IPS DF 6.9 (cell line): Measurements from ENCODE around the gene SC5D.

Experiments used
- DNase-seq: peaks from one replicate; pipeline ENCODE4 v3.0.0-alpha.2; 2013; ENCODE audit warnings: low read depth, low spot score
- H3K27ac ChIP-seq: one replicate; pipeline ENCODE4 v1.5.1; 2013; ENCODE audit warnings: low read length, control low read depth
- H3K27me3 ChIP-seq: 2 replicates; pipeline ENCODE4 v1.6.1; 2013; ENCODE audit warnings: mild to moderate bottlenecking, low read length; ENCODE audit not compliant: control insufficient read depth, insufficient read depth
- H3K36me3 ChIP-seq: 2 replicates; pipeline ENCODE4 v1.6.1; 2013; ENCODE audit warnings: low read length; ENCODE audit not compliant: control insufficient read depth, insufficient read depth
- H3K4me1 ChIP-seq: 2 replicates; pipeline ENCODE4 v1.6.1; 2013; ENCODE audit warnings: low read length; ENCODE audit not compliant: control insufficient read depth, insufficient read depth
- H3K4me3 ChIP-seq: 2 replicates; pipeline ENCODE4 v1.5.1; 2013; ENCODE audit warnings: mild to moderate bottlenecking, low read length
- H3K9me3 ChIP-seq: 2 replicates; pipeline ENCODE4 v1.6.1; 2013; ENCODE audit warnings: low read length, inconsistent platforms; ENCODE audit not compliant: control insufficient read depth, insufficient read depth
- WGBS: extraction: QIAGEN DNeasy Blood & Tissue Kit; methylation state at CpG from one replicate; pipeline ENCODE4 v1.1.7; 2013; ENCODE audit warnings: mixed read lengths, missing lambda C conversion rate; ENCODE audit not compliant: insufficient read length, insufficient coverage; 5-methylcytosine and 5-hydroxymethylcytosine counted together

The SC5D gene

GRCh38 chr11:121291896-121292494 is 576 bp upstream of the SC5D start:
- H3K9me3 ChIP-seq = no peaks in the 10 kb centered on the region
- 0 out of 2 replicates have a peak, but pooled peaks cover 3% of the 10 kb centered on the region for H3K4me1 ChIP-seq
- no CpG with 5 or more reads among the region's 19 CpGs for WGBS
- H3K4me3 ChIP-seq = peak overlapping the region; percentile 75; the same call in 1 of the 2 replicates
- H3K27me3 ChIP-seq = no peaks in the 10 kb centered on the region
- H3K36me3 ChIP-seq = no peaks in the 10 kb centered on the region
- no peak for DNase-seq
- no peak overlapping the region for H3K27ac ChIP-seq

- Histone ChIP-seq H3K4me3 (peak overlapping the region; percentile 75), H3K27me3 (no peaks in the 10 kb centered on the region), H3K36me3 (no peaks in the 10 kb centered on the region), H3K9me3 (no peaks in the 10 kb centered on the region), H3K4me1 (0 out of 2 replicates have a peak, but pooled peaks cover 5% of the 10 kb centered on the region), H3K27ac (no peak overlapping the region)
- no peak for DNase-seq
- WGBS = no CpG with 5 or more reads among the region's 5 CpGs
These were observed 670 bp downstream of the SC5D start for GRCh38 chr11:121293288-121293594.

DNA sequence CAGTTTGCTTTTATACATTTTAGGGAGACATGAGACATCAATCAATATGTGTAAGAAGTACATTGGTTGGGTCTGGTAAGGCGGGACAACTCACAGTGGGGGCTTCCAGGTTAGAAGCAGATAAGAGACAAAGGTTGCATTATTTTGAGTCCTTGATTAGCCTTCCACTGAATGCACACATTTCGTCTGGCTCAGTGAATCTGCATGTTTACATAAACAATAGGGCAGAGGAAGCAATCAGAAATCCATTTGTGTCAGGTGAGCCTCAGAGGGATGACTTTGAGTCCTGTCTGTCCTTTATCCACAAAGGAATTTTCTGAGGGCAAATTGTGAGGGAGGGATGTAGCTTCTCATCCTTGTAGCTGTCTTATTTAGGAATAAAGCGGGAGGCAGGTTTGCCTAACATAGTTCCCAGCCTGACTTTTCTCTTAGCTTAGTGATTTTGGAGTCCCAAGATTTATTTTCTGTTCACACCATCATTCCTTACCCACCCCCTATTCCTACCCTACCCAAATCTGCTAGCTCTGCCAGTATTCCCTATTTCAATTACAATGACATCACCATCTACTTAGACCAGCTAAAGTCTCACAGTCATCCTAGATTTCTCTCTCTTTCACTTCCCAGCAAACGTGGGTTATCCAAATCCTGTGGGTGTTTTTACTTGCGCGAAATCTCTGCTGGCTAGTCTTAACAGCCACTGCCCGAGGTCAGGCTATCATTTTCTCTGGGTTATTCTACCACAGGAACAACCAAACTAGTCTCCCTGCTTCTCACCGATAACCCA is 2.9 kb downstream of the SC5D start:
- DNase-seq = no peak
- no peak overlapping the region for H3K4me3 ChIP-seq
- peaks cover 7% of the 10 kb centered on the region; the same call in 1 of the 2 replicates for H3K4me1 ChIP-seq
- H3K36me3 ChIP-seq = no peaks in the 10 kb centered on the region
- no peak overlapping the region for H3K27ac ChIP-seq
- H3K27me3 ChIP-seq = no peaks in the 10 kb centered on the region
- H3K9me3 ChIP-seq = no peaks in the 10 kb centered on the region
- WGBS = no CpG with 5 or more reads among the region's 8 CpGs

DNA sequence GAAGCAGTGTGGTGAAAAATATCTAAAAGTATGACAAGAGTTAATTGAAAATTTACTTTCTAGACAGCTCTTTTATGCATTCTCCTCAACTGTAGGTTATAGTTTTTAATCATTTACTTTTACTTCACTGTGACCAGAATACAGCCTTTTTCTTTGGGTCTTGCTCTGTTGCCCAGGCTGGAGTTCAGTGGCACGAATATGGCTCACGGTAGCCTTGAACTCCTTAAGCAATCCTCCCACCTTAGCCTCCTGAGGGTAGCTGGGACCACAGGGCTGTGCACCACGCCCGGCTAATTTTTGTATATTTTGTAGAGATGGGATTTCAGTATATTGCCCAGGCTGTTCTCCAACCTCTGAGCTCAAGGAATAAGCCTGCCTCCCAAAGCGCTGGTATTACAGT is 5.3 kb downstream of the SC5D start:
- WGBS = no CpG with 5 or more reads among the region's 5 CpGs
- Histone ChIP-seq H3K27me3 (no peaks in the 10 kb centered on the region), H3K9me3 (no peaks in the 10 kb centered on the region), H3K4me1 (peaks cover 7% of the 10 kb centered on the region; the same call in 1 of the 2 replicates), H3K4me3 (no peak overlapping the region), H3K27ac (no peak overlapping the region), H3K36me3 (no peaks in the 10 kb centered on the region)
- no peak for DNase-seq

- Histone ChIP-seq H3K9me3 (no peaks in the 10 kb centered on the region), H3K27ac (no peak overlapping the region)
These were observed 6.2 kb downstream of the SC5D start for GRCh38 chr11:121298774-121299173.

DNA sequence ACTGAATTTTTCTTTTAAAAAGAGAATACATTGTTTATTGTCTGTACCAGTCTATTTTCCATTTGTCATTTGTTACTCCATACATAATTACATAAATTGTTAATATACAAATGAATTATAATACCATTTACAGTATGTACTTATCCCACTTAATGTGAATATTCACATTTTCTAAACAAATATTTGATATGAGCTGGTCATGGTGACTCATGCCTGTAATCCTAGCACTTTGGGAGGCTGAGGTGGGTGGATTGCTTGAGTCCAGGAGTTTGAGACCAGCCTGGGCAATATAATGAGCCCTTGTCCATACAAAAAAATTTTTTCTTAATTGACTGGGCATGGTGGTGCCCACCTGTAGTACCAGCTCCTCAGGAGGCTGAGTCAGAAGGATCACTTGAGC is 6.8 kb downstream of the SC5D start:
- DNase-seq = no peak
- no peaks in the 10 kb centered on the region; the same call in 1 of the 2 replicates for H3K36me3 ChIP-seq
- H3K27ac ChIP-seq = no peak overlapping the region
- no peak overlapping the region for H3K4me3 ChIP-seq
- H3K9me3 ChIP-seq = no peaks in the 10 kb centered on the region
- H3K4me1 ChIP-seq = peaks cover 7% of the 10 kb centered on the region; the same call in 1 of the 2 replicates
- no peaks in the 10 kb centered on the region for H3K27me3 ChIP-seq

More at GRCh38 chr11:121298774-121299173, 6.2 kb downstream of the SC5D start:
- Histone ChIP-seq H3K36me3 (no peaks in the 10 kb centered on the region), H3K4me3 (no peak overlapping the region), H3K27me3 (no peaks in the 10 kb centered on the region), H3K4me1 (peaks cover 7% of the 10 kb centered on the region; the same call in 1 of the 2 replicates)
- DNase-seq = no peak
- no CpG with 5 or more reads among the region's 5 CpGs for WGBS

- WGBS = no CpG with 5 or more reads among the region's 2 CpGs
- H3K4me1 ChIP-seq = peaks cover 5% of the 10 kb centered on the region; the same call in 1 of the 2 replicates
- no peaks in the 10 kb centered on the region for H3K9me3 ChIP-seq
- no peaks in the 10 kb centered on the region; the same call in 1 of the 2 replicates for H3K36me3 ChIP-seq
- no peak overlapping the region for H3K4me3 ChIP-seq
- DNase-seq = no peak
- no peak overlapping the region for H3K27ac ChIP-seq
- no peaks in the 10 kb centered on the region for H3K27me3 ChIP-seq
These were observed 7.9 kb downstream of the SC5D start for GRCh38 chr11:121300313-121300971.

DNA sequence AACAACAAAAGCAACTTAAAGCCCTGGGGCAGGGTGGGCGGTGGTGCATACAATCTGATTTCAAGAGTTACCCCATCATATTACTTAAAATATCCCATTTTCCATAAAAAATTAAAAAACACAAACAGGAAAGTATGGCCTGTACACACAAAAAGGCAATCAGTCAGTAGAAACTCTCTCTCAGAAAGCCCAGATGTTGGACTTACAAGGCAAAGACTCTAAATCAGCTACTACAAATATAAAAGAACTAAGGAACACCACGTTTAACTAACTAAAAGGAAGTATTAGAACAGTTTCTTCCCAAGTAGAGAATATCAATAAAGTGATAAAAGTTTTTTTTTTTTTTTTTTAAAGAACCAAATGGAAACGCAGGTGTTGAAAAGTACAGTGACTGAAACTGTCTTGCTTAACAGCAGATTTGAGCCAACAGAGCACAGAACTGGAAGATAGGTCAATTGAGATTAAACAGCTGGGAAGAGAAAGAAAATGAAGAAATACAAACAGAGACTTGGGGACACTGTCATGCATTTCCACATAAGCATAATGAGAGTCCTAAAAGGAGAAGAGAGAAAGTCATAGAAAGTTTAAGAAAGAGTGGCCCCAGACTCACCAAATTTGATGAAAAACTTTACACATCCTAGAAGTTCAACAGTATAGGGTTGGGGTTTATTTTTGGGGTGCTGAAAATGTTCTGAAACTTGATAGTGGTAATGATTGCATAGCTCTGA is 8.6 kb downstream of the SC5D start:
- H3K9me3 ChIP-seq = no peaks in the 10 kb centered on the region
- H3K4me3 ChIP-seq = no peak overlapping the region
- no peak overlapping the region for H3K27ac ChIP-seq
- no peaks in the 10 kb centered on the region; the same call in 1 of the 2 replicates for H3K36me3 ChIP-seq
- H3K4me1 ChIP-seq = peaks cover 4% of the 10 kb centered on the region; the same call in 1 of the 2 replicates
- DNase-seq = no peak
- WGBS = no CpG with 5 or more reads among the region's 3 CpGs
- no peaks in the 10 kb centered on the region for H3K27me3 ChIP-seq

GRCh38 chr11:121304759-121305158 is 12.2 kb downstream of the SC5D start:
- WGBS = no CpG with 5 or more reads among the region's 1 CpG
- no peaks in the 10 kb centered on the region for H3K27me3 ChIP-seq
- peaks cover 11% of the 10 kb centered on the region; the same call in 1 of the 2 replicates for H3K36me3 ChIP-seq

GRCh38 chr11:121308816-121309215 is 16.2 kb downstream of the SC5D start:
- Histone ChIP-seq H3K4me1 (no peaks in the 10 kb centered on the region), H3K9me3 (no peaks in the 10 kb centered on the region), H3K27me3 (no peaks in the 10 kb centered on the region), H3K4me3 (no peak overlapping the region), H3K27ac (no peak overlapping the region), H3K36me3 (peaks cover 11% of the 10 kb centered on the region; the same call in 1 of the 2 replicates)
- DNase-seq = no peak
- no CpG with 5 or more reads among the region's 3 CpGs for WGBS

More at GRCh38 chr11:121304759-121305158, 12.2 kb downstream of the SC5D start:
- DNase-seq = no peak
- H3K4me3 ChIP-seq = no peak overlapping the region
- no peaks in the 10 kb centered on the region for H3K4me1 ChIP-seq
- no peak overlapping the region for H3K27ac ChIP-seq
- H3K9me3 ChIP-seq = no peaks in the 10 kb centered on the region
